Measurements from ENCODE around the gene ATXN1.

- TF ChIP-seq, protein P1, sequence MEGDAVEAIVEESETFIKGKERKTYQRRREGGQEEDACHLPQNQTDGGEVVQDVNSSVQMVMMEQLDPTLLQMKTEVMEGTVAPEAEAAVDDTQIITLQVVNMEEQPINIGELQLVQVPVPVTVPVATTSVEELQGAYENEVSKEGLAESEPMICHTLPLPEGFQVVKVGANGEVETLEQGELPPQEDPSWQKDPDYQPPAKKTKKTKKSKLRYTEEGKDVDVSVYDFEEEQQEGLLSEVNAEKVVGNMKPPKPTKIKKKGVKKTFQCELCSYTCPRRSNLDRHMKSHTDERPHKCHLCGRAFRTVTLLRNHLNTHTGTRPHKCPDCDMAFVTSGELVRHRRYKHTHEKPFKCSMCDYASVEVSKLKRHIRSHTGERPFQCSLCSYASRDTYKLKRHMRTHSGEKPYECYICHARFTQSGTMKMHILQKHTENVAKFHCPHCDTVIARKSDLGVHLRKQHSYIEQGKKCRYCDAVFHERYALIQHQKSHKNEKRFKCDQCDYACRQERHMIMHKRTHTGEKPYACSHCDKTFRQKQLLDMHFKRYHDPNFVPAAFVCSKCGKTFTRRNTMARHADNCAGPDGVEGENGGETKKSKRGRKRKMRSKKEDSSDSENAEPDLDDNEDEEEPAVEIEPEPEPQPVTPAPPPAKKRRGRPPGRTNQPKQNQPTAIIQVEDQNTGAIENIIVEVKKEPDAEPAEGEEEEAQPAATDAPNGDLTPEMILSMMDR (conservative IDR thresholded peaks at IDR 0.05; ENCODE audit: low read length) = no peak
- no peak for TF ChIP-seq EZH2phosphoT487 (IDR thresholded peaks at IDR 0.05; ENCODE audit: borderline replicate concordance)
Observed at GRCh38 chr6:16564436-16564835, 196.8 kb downstream of the ATXN1 start.

Data from Loucy (cell line).